NCI-H1417 treated with DMSO at 0.1 percent for 48 hours (cell line): ENCODE data around the gene NF1.

Experiments used
- DNase-seq: peaks from one replicate; lab custom pipeline; 2025; lab: John Stamatoyannopoulos, UW

The NF1 gene

GRCh38 chr17:31404028-31404949 is 309.5 kb downstream of the NF1 start:
- DNase-seq = no peak

GRCh38 chr17:31405890-31406371 is 311.2 kb downstream of the NF1 start:
- no peak for DNase-seq

GRCh38 chr17:31408586-31408985 is 313.8 kb downstream of the NF1 start:
- DNase-seq = no peak

- DNase-seq = no peak
These were observed 317.0 kb downstream of the NF1 start for GRCh38 chr17:31411707-31412285.

- DNase-seq = no peak
These were observed 317.7 kb downstream of the NF1 start for GRCh38 chr17:31412511-31412910.

GRCh38 chr17:31413081-31413799 is 318.5 kb downstream of the NF1 start:
- DNase-seq = no peak

- DNase-seq = no peak
These were observed 319.2 kb downstream of the NF1 start for GRCh38 chr17:31413874-31414549.

GRCh38 chr17:31414550-31414918 is 319.8 kb downstream of the NF1 start:
- DNase-seq = no peak

GRCh38 chr17:31415004-31415454 is 320.3 kb downstream of the NF1 start:
- no peak for DNase-seq

- no peak for DNase-seq
These were observed 321.1 kb downstream of the NF1 start for GRCh38 chr17:31415640-31416502.

GRCh38 chr17:31416503-31416923 is 321.7 kb downstream of the NF1 start:
- no peak for DNase-seq

- DNase-seq = no peak
These were observed 322.4 kb downstream of the NF1 start for GRCh38 chr17:31417051-31417792.

- no peak for DNase-seq
These were observed 324.1 kb downstream of the NF1 start for GRCh38 chr17:31418773-31419350.

GRCh38 chr17:31422443-31422842 is 327.7 kb downstream of the NF1 start:
- DNase-seq = no peak

GRCh38 chr17:31424944-31425281 is 330.1 kb downstream of the NF1 start:
- DNase-seq = no peak

- DNase-seq = no peak
These were observed 330.7 kb downstream of the NF1 start for GRCh38 chr17:31425282-31426040.
